SU-DHL-6 (cell line): ENCODE measurements around the gene ARHGEF17.

Source experiments
- H2AFZ ChIP-seq: fragments of 200-600 bp; sonication (generic); 2 replicates; pipeline ENCODE4 v1.6.1; 2014; ENCODE audit warnings: low read depth, mild to moderate bottlenecking, moderate library complexity, mixed read lengths, antibody characterized with exemption, low read length; ENCODE audit not compliant: severe bottlenecking
- H3F3A ChIP-seq: fragments of 200-600 bp; shearing (Covaris generic); 2 replicates; pipeline ENCODE4 v1.6.0; 2016; ENCODE audit warnings: antibody characterized with exemption, mild to moderate bottlenecking; ENCODE audit not compliant: insufficient read depth
- H3K27ac ChIP-seq: fragments of 200-600 bp; sonication (generic); 2 replicates; pipeline ENCODE4 v1.5.1; 2016; ENCODE audit warnings: low read depth, mild to moderate bottlenecking, low read length, moderate library complexity, mixed read lengths
- H3K27me3 ChIP-seq: fragments of 200-600 bp; sonication (generic), shearing (Covaris generic); 2 replicates; pipeline ENCODE4 v1.6.0; 2014; ENCODE audit warnings: mild to moderate bottlenecking, low read length
- H3K36me3 ChIP-seq: fragments of 200-600 bp; sonication (generic); 2 replicates; pipeline ENCODE4 v1.6.1; 2014; ENCODE audit warnings: mild to moderate bottlenecking, low read length, mixed read lengths
- H3K4me2 ChIP-seq: fragments of 300-600, 200-600 bp; shearing (Covaris generic), sonication (generic); 2 replicates; pipeline ENCODE4 v1.6.0; 2014; ENCODE audit warnings: low read length, low read depth, mild to moderate bottlenecking; ENCODE audit not compliant: poor library complexity, severe bottlenecking
- H3K4me3 ChIP-seq: fragments of 200-600 bp; sonication (generic); 2 replicates; pipeline ENCODE4 v1.5.1; 2014; ENCODE audit warnings: antibody characterized with exemption, low read length, mild to moderate bottlenecking, mixed read lengths; ENCODE audit not compliant: insufficient read depth, poor library complexity, severe bottlenecking
- H3K79me2 ChIP-seq: fragments of 200-600 bp; sonication (generic); 2 replicates; pipeline ENCODE4 v1.6.1; 2014; ENCODE audit warnings: mild to moderate bottlenecking, low read length, moderate library complexity; ENCODE audit not compliant: insufficient read depth
- H3K9ac ChIP-seq: fragments of 200-600 bp; sonication (generic); 2 replicates; pipeline ENCODE4 v1.7.0; 2014; ENCODE audit warnings: mild to moderate bottlenecking, low read length
- H3K9me2 ChIP-seq: fragments of 200-600 bp; sonication (generic); replicated peaks from 2 replicates; pipeline ENCODE4 v1.6.1; 2014; ENCODE audit warnings: low read length; ENCODE audit not compliant: insufficient read depth
- H3K9me3 ChIP-seq: fragments of 200-600 bp; sonication (generic); 2 replicates; pipeline ENCODE4 v1.6.1; 2014; ENCODE audit warnings: low read length, mixed read lengths; ENCODE audit not compliant: insufficient read depth
- H4K20me1 ChIP-seq: fragments of 200-600 bp; sonication (generic); 2 replicates; pipeline ENCODE4 v1.6.1; 2014; ENCODE audit warnings: low read depth, mild to moderate bottlenecking, antibody characterized with exemption, low read length, moderate library complexity, mixed read lengths
- EZH2phosphoT487 ChIP-seq: fragments of 200-600 bp; sonication (generic), shearing (Covaris generic); conservative IDR thresholded peaks from 2 replicates; pipeline ENCODE4 v1.6.1; 2018; ENCODE audit warnings: mild to moderate bottlenecking, antibody characterized with exemption, low read length, moderate library complexity, mixed read lengths
- TF ChIP-seq, protein P1 (sequence below): fragments of 200-600 bp; sonication (generic); IDR thresholded peaks from one replicate; pipeline ENCODE4 v1.5.1; 2017; ENCODE audit warnings: antibody characterized with exemption, mild to moderate bottlenecking, low read length, moderate library complexity; ENCODE audit not compliant: insufficient read depth, poor library complexity, severe bottlenecking

Gene ARHGEF17

DNA sequence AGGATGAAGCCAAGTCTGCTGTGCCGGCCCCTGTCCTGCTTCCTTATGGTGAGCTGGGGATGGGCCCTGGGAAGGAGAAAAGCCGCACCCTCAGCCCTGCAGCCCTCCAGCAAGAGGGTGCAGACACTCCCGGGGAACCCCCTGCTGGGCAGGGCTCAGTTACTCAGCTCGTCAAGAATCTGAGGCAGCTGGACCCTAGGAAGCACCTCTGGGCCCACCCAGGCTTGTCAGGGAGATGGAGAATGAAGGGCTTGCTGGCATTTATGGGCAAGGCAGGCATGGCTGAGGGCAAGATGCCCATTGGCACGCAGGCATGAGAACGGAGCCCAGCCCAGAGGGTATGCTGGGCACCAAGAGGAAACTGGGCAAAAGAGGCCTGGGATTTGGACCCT, 81.1 kb downstream of the ARHGEF17 start:
- no peaks in the 10 kb centered on the region; the same call in 1 of the 2 replicates for H4K20me1 ChIP-seq
- H3K9ac ChIP-seq, result no peak overlapping the region
- H3K36me3 ChIP-seq, result no peaks in the 10 kb centered on the region
- peaks cover 5% of the 10 kb centered on the region; the same call in 1 of the 2 replicates for H3F3A ChIP-seq
- peaks cover 64% of the 10 kb centered on the region for H3K79me2 ChIP-seq
- no peak overlapping the region for H3K4me2 ChIP-seq
- TF ChIP-seq, protein P1, sequence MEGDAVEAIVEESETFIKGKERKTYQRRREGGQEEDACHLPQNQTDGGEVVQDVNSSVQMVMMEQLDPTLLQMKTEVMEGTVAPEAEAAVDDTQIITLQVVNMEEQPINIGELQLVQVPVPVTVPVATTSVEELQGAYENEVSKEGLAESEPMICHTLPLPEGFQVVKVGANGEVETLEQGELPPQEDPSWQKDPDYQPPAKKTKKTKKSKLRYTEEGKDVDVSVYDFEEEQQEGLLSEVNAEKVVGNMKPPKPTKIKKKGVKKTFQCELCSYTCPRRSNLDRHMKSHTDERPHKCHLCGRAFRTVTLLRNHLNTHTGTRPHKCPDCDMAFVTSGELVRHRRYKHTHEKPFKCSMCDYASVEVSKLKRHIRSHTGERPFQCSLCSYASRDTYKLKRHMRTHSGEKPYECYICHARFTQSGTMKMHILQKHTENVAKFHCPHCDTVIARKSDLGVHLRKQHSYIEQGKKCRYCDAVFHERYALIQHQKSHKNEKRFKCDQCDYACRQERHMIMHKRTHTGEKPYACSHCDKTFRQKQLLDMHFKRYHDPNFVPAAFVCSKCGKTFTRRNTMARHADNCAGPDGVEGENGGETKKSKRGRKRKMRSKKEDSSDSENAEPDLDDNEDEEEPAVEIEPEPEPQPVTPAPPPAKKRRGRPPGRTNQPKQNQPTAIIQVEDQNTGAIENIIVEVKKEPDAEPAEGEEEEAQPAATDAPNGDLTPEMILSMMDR, result no peak
- no peak for TF ChIP-seq EZH2phosphoT487
- H3K9me3 ChIP-seq, result no peaks in the 10 kb centered on the region
- H2AFZ ChIP-seq, result no peak overlapping the region
- H3K27ac ChIP-seq, result no peak overlapping the region
- no peak overlapping the region for H3K4me3 ChIP-seq
- H3K27me3 ChIP-seq, result no peaks in the 10 kb centered on the region
- H3K9me2 ChIP-seq, result no peaks in the 10 kb centered on the region

DNA sequence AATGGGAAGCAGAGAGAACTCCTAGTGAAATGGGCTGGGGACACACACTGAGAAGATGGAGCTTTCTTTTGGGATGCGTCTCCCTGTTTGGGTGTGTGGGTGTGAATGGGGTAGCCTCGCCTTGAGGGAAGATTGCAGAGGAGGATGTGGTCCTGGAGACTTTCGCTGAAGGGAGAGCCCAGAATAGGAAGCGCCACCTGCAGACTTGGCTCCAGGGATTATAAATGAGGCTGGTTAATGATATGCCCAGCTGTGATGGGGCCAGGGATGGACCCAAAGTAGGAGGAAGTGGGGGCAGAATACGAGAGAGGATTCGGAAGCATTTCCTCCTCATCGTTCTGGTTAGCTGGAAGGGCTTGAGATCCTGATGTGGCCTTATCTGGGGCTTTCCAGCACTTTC, 81.8 kb downstream of the ARHGEF17 start:
- Histone ChIP-seq H3K4me3 (no peak overlapping the region), H4K20me1 (no peaks in the 10 kb centered on the region; the same call in 1 of the 2 replicates), H2AFZ (no peak overlapping the region), H3K79me2 (peaks cover 57% of the 10 kb centered on the region), H3K4me2 (no peak overlapping the region), H3K9me3 (no peaks in the 10 kb centered on the region), H3K27ac (no peak overlapping the region), H3K9me2 (no peaks in the 10 kb centered on the region), H3K36me3 (no peaks in the 10 kb centered on the region), H3K9ac (no peak overlapping the region), H3K27me3 (no peaks in the 10 kb centered on the region), H3F3A (no peaks in the 10 kb centered on the region)
- TF ChIP-seq, protein P1, result no peak
- no peak for TF ChIP-seq EZH2phosphoT487

DNA sequence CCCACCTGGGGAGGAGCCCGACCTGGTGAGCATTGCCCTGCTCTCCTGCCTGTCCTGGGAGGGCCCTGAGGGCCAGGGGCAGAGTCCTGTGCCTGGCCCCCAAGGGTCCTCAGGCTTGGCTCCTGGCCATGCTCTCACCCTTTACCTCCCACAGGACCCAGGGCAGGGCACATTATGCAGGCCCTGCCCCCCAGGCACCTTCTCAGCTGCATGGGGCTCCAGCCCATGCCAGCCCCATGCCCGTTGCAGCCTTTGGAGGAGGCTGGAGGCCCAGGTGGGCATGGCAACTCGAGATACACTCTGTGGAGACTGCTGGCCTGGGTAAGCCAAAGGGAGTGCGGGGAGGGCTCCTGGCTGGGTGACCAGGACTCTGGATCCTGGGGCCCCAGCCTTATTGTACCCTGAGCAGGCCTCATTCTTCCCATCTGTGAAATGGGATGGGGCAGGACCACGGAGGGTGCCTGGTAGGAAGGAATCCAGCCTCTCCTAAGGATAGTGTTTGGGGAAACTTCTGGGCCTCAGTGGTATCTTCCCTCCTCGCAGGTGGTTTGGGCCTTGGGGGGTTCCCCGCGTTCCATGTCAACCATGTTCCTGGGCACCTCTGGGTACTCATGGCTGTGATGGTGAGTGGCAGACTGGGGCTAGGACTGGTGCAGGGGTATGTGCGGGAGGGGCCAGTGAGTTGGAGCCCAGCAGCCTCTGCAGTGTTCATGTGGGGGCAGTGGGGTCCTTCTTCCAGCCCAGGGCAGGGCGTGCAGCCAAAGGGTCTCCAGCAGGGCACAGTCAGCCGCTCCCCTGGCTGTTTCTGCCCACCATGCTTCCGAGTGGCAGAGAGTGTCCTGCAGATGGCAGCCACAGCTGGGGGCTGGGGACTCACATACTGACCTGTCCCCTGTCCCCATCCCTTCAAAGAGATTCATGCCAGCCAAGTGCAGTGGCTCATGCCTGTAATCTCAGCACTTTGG, 82.8 kb downstream of the ARHGEF17 start:
- Histone ChIP-seq H3K27ac (no peak overlapping the region), H3K27me3 (no peaks in the 10 kb centered on the region)

More for the DNA sequence above, 82.8 kb downstream of the ARHGEF17 start:
- H3K9me2 ChIP-seq, result no peaks in the 10 kb centered on the region
- no peak overlapping the region for H3K4me2 ChIP-seq
- H3K4me3 ChIP-seq, result no peak overlapping the region
- no peak overlapping the region for H2AFZ ChIP-seq
- H3K9ac ChIP-seq, result no peak overlapping the region
- H4K20me1 ChIP-seq, result no peaks in the 10 kb centered on the region; the same call in 1 of the 2 replicates
- TF ChIP-seq EZH2phosphoT487, result no peak
- TF ChIP-seq, protein P1, result no peak
- H3F3A ChIP-seq, result no peaks in the 10 kb centered on the region
- no peaks in the 10 kb centered on the region for H3K9me3 ChIP-seq
- no peaks in the 10 kb centered on the region for H3K36me3 ChIP-seq
- peaks cover 47% of the 10 kb centered on the region for H3K79me2 ChIP-seq
